ENCODE measurements around the gene CAD. TPM values are rescaled to one million over a fixed set of nuclear protein-coding genes. Genes with fewer than 3 reads are reported as not detected.

CAD gene
- total and polyA plus RNA-seq, 10 of the 15 experiments (the other 5 are each of a cell fraction or from before 2014, with no cell fraction given), result 7.6 to 119 (median 50.7) TPM

GRCh38 chr2:27236136-27236535, 19.0 kb downstream of the CAD start:
- H3K9ac ChIP-seq (ENCODE audit: control insufficient read depth, insufficient read depth, low read length), result no peak overlapping the region
- no peaks in the 10 kb centered on the region for H4K20me1 ChIP-seq (ENCODE audit: control insufficient read depth, insufficient read depth)
- ATAC-seq, result no peak
- H3K79me2 ChIP-seq (ENCODE audit: control insufficient read depth, insufficient read depth, low read length), result no peaks in the 10 kb centered on the region
- ChIA-PET POLR2A (no interaction called here), RAD21 (ENCODE audit: unreplicated experiment) (no interaction called here), SMC1A (ENCODE audit: uncharacterized antibody, unreplicated experiment) (no interaction called here), CTCF (interaction anchor here (1.1 kb wide), 1 partner anchor 67 kb away, joined by 3 read pairs; no protein-coding TSS in a partner anchor)
- DNase-seq (ENCODE audit: low read depth, low spot score), result no peak
- H3K27ac ChIP-seq (ENCODE audit: control insufficient read depth, insufficient read depth), result no peak overlapping the region
- no peaks in the 10 kb centered on the region for H3K4me1 ChIP-seq (ENCODE audit: control insufficient read depth, insufficient read depth, low read length)
- no peak for FAIRE-seq
- peaks cover 49 to 68% of the 10 kb centered on the region in 2 experiments for H3K36me3 ChIP-seq (ENCODE audit: control insufficient read depth in 2 of 2, insufficient read depth in 2 of 2, low read length in 1 of 2)
- H3K9me3 ChIP-seq (replicated peaks; ENCODE audit: control insufficient read depth, insufficient read depth, low read length), result no peaks in the 10 kb centered on the region
- H2AFZ ChIP-seq (ENCODE audit: control insufficient read depth, low read depth, low read length), result no peak overlapping the region
- intact Hi-C loops (cut with micrococcal nuclease; ENCODE audit: unreplicated experiment) (no loop called here), in situ Hi-C loops (cut with MboI) (no loop called here)
- WGBS (ENCODE audit: insufficient coverage, insufficient replicate concordance, low lambda C conversion rate, missing lambda C conversion rate), result 96% methylated on average over 12 of the region's 12 CpGs
- H3K4me2 ChIP-seq (ENCODE audit: control insufficient read depth, insufficient read depth), result no peak overlapping the region
- no peak for TF ChIP-seq ZNF384 (IDR thresholded peaks at IDR 0.05; ENCODE audit: borderline replicate concordance, low read depth, low read length)
- TF ChIP-seq MYC (IDR thresholded peaks at IDR 0.05; ENCODE audit: insufficient read depth, insufficient read length, insufficient replicate concordance, low read length, severe bottlenecking), result no peak
- TF ChIP-seq, protein P1, sequence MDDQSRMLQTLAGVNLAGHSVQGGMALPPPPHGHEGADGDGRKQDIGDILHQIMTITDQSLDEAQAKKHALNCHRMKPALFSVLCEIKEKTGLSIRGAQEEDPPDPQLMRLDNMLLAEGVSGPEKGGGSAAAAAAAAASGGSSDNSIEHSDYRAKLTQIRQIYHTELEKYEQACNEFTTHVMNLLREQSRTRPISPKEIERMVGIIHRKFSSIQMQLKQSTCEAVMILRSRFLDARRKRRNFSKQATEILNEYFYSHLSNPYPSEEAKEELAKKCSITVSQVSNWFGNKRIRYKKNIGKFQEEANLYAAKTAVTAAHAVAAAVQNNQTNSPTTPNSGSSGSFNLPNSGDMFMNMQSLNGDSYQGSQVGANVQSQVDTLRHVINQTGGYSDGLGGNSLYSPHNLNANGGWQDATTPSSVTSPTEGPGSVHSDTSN (IDR thresholded peaks at IDR 0.05; ENCODE audit: insufficient replicate concordance, low read depth, low read length), result no peak
- no peak for TF ChIP-seq MLLT1 (IDR thresholded peaks at IDR 0.05)
- H3K4me3 ChIP-seq, result no peak overlapping the region
- no TSS peak for BruUV-seq (replicated peaks)
- H3K27me3 ChIP-seq (replicated peaks in 1 of 2; ENCODE audit: control insufficient read depth in 2 of 2, insufficient read depth in 2 of 2, low read length in 1 of 2), result no peaks in the 10 kb centered on the region

Measured in GM12878 (cell line).